Mesothelial cell of epicardium (in vitro differentiated cells): ENCODE results near the gene CRADD. TPM values are rescaled to one million over a fixed set of nuclear protein-coding genes. Genes with fewer than 3 reads are reported as not detected.

Source experiments
- DNase-seq, 2 experiments: peaks; one replicate each; pipeline ENCODE4 v3.0.0; 2021; ENCODE audit warnings: low spot score in 2 of 2; ENCODE audit not compliant: unreplicated experiment in 2 of 2
- H3K27ac Mint-ChIP-seq: 2 replicates; pipeline ENCODE4 v1.8.0; 2021; ENCODE audit warnings: mixed read lengths
- H3K27me3 Mint-ChIP-seq: 2 replicates; pipeline ENCODE4 v1.8.0; 2021; ENCODE audit warnings: low read depth, mixed read lengths
- H3K36me3 Mint-ChIP-seq: 2 replicates; pipeline ENCODE4 v1.8.0; 2021; ENCODE audit warnings: mixed read lengths
- H3K4me1 Mint-ChIP-seq: 2 replicates; pipeline ENCODE4 v1.8.0; 2021; ENCODE audit warnings: mixed read lengths
- H3K4me3 Mint-ChIP-seq: 2 replicates; pipeline ENCODE4 v1.8.0; 2021; ENCODE audit warnings: mild to moderate bottlenecking, moderate library complexity, mixed read lengths
- H3K9me3 Mint-ChIP-seq: 2 replicates; pipeline ENCODE4 v1.8.0; 2021; ENCODE audit warnings: mixed read lengths
- CTCF ChIP-seq: fragments of 200-600 bp; sonication (generic); IDR thresholded peaks from one replicate; pipeline ENCODE4 v1.5.0; 2021; ENCODE audit warnings: antibody characterized with exemption; ENCODE audit not compliant: unreplicated experiment
- total RNA-seq: library from RNA; stranded (reverse); gene quantifications from 3 replicates; pipeline ENCODE4 v1.2.1, GENCODE V29; 2021

Gene CRADD
- total RNA-seq, 1 donor from 2014 or later = 6.6 TPM

DNA sequence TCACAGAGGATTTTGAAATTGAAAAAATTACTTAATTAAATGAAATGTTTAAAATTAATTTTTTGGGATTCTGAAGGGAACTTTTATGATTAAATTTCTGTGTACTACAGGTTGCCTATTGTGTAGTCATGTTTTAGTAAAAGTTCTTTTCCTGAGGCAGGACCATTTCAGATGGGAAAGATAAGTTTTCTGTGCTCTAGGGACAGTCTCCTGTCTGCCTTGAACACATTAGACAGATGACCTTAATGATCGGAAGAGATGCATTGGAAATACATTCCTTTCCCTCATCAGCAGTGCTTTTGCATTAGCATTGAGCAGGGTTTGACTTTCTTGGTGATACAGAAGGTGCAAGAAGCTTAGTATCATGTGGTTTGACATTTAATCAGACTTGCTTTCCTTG is 28.1 kb downstream of the CRADD start:
- Mint-ChIP-seq H3K4me1 (peaks cover 30% of the 10 kb centered on the region), H3K27ac (no peak overlapping the region), H3K36me3 (peaks cover 11% of the 10 kb centered on the region), H3K27me3 (no peaks in the 10 kb centered on the region), H3K4me3 (no peak overlapping the region), H3K9me3 (peaks cover 23% of the 10 kb centered on the region)
- no peak for TF ChIP-seq CTCF
- no peak for DNase-seq

DNA sequence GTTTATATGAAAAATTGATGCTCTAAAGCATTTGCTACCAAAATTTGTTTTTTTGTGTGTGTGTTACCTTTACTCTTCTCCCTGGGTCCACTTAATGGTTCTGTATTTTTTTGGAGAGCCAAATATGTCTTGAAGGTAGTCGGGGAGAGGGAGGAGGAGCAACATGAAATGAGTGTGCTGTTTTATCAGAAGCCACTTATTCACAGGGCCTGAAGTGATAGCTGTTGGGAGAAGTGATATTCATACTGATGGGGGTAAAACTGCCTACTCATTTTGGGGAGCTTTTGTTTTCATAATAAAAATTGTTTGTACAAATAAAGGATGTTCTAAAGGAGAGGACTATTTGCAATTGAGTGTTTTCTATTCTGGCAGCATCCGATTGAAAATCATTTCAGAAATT is 29.2 kb downstream of the CRADD start:
- H3K4me3 Mint-ChIP-seq = no peak overlapping the region
- no peak overlapping the region for H3K27ac Mint-ChIP-seq
- H3K27me3 Mint-ChIP-seq = no peaks in the 10 kb centered on the region
- no peak for TF ChIP-seq CTCF
- DNase-seq = no peak
- peaks cover 23% of the 10 kb centered on the region for H3K9me3 Mint-ChIP-seq
- H3K36me3 Mint-ChIP-seq = peaks cover 11% of the 10 kb centered on the region
- H3K4me1 Mint-ChIP-seq = peaks cover 29% of the 10 kb centered on the region

- H3K4me1 Mint-ChIP-seq = peaks cover 24% of the 10 kb centered on the region
- peaks cover 23% of the 10 kb centered on the region for H3K9me3 Mint-ChIP-seq
- peaks cover 11% of the 10 kb centered on the region for H3K36me3 Mint-ChIP-seq
- no peak for TF ChIP-seq CTCF
- no peak overlapping the region for H3K27ac Mint-ChIP-seq
- H3K4me3 Mint-ChIP-seq = no peak overlapping the region
- H3K27me3 Mint-ChIP-seq = no peaks in the 10 kb centered on the region
- no peak for DNase-seq
Measured at GRCh38 chr12:93706824-93707223, 29.6 kb downstream of the CRADD start.

DNA sequence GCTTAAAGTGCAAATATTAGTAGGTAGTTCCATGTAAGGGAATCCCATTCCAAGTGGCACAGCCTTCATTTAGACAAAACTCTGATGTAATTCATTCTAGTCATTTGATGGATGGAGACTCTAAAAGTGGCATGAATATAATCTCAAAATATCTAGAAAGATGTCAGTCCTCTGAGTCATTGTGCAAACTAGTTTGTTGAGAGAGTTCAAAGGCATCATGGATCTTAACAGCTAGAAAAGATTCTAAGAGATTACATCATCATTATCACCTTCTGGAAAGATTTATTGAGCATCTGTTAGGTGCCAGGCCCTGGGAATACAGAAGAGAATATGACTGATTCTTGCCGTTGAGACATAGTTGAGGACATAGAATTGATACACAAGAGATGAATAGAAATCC is 30.7 kb downstream of the CRADD start:
- no peak for DNase-seq
- peaks cover 23% of the 10 kb centered on the region for H3K9me3 Mint-ChIP-seq
- H3K27ac Mint-ChIP-seq = no peak overlapping the region
- no peak overlapping the region for H3K4me3 Mint-ChIP-seq
- H3K27me3 Mint-ChIP-seq = no peaks in the 10 kb centered on the region
- peaks cover 23% of the 10 kb centered on the region for H3K4me1 Mint-ChIP-seq
- no peak for TF ChIP-seq CTCF
- peaks cover 11% of the 10 kb centered on the region for H3K36me3 Mint-ChIP-seq

DNA sequence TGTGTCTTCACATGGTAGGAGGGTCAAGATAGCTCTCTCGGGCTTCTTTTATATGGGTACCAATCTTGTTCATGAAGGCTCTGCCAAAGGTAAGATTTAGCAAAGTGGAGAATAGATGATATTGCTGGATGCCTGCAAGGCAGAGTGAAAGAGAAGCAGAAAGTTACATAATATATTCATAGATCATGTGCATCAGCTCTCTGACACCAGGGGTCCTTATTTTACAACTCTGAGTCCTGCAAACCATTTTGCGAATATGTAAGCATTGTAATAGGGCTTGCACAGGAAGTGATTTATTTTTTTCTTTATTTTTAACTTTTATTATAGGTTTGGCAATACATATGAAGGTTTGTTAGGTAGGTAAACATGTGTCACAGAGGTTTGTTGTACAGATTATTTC is 31.8 kb downstream of the CRADD start:
- peaks cover 23% of the 10 kb centered on the region for H3K4me1 Mint-ChIP-seq

More for the DNA sequence above, 31.8 kb downstream of the CRADD start:
- Mint-ChIP-seq H3K9me3 (peaks cover 23% of the 10 kb centered on the region), H3K27ac (no peak overlapping the region), H3K36me3 (peaks cover 11% of the 10 kb centered on the region), H3K27me3 (no peaks in the 10 kb centered on the region), H3K4me3 (no peak overlapping the region)
- no peak for DNase-seq
- TF ChIP-seq CTCF = no peak
